DLD1 (cell line): ENCODE data around the gene WNK2.

Experiments used
- in situ Hi-C: cut with HindIII; loops from 2 replicates; pipeline ENCODE4 v1.10.0; 2017; ENCODE audit warnings: low sequenced_read_pairs

WNK2 gene

DNA sequence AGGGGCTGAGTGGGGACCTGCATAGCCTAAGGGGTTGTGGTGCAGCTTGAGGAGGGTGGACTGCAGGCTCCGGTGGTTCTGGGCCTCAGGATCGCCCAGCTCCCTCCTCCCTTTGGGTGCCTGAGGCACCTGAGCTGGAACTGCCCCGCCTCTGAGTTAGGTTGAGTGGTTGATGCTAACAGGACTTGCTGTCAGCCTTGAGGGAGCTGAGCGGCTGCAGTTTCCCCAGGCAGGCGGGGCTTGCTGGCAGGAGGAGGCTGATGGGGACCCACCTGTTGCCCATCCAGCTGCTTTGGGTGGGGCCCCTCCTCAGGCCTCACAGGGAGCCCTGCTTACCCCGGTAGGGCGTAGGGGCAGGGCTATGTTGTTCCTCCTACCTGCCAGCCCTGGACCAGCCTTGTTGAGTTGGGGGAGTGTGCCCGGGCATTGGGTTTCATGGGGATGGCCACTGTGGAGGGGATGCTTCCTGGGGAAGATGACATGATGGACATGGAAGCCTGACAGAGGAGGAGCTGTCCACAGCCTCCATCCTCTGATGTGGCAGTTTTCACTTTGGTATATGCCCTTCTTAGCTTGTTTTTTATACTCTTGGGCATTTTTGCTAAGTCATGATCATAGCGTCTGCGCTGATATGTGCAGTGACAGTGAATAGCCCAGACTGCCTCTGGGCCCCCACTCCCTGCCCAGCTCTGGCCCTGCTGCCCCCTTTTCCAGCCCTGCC is 14.3 kb downstream of the WNK2 start:
- in situ Hi-C loops = loop anchor here (10.0 kb wide), 1 partner anchor 193 kb away; no protein-coding TSS in a partner anchor

DNA sequence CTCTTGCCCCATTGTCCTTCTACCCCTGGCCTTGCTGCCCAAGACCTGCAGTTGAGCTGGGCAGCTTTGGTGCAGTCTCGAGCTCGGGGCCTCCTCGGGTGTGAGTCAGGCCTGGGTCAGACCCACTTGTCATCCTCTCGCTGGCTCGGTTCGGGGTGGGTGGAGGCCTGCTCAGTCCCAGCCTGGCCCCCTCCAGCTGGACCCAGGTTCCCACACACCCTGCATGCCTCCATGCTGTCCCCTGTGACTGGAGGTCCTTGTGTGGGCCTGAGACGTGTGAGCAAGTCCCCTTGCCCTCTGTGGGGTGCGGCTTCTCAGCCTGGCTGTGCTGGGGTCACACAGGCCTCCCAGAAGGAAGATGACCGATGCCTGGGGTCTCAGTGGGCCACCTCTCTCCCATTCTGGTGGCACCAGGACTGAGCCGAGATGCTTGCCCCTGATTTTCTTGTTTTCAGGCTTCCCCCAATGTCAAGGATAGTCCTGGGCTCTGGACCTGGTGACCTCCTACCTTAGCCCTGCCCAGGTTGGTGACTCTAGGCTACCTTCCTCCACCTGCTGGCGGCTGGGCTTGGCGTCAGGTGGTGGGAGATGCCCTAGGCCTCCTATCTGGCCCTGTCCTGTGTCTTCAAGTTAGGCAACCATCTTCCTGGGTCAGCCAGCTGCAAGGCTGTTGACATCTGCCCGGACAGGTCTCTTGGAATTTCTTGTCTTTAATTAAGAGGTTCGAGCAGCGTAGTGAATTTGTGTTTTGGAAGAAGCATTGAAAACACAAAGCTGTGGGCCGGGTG is 15.1 kb downstream of the WNK2 start:
- in situ Hi-C loops = loop anchor here (10.0 kb wide), 1 partner anchor 194 kb away; no protein-coding TSS in a partner anchor

DNA sequence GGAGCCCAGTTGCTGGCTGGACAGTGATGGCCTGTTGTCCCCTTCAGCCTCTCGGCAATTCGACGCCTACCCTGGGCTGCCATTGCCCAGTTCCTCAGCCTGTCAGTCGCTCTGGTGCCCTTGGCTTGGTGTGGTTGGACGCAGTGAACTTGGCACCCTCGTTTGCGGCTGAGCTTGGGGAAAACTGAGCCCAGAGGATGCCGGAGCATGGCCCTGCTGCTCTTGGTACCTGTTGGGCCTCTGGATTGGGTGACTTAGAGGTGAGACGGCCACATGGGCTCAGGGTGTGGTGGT is 16.5 kb downstream of the WNK2 start:
- in situ Hi-C loops = no loop called here

DNA sequence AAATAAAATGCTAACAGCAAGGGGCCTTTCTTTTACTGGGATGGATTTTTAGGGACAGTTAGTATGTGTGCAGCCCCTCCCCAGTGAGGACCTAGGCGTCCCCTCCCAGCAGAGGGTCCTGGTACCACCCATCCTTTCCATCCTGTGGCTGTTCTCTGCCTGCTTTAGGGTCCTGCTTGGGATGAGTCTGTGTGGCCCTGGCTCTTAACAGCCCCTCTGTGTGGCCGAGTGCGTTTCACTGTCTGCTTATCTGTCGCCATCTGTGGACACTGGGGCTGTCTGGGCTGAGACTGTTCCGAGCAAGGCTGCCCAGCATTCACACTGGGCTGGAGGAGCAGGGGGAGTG is 17.0 kb downstream of the WNK2 start:
- in situ Hi-C loops = no loop called here

DNA sequence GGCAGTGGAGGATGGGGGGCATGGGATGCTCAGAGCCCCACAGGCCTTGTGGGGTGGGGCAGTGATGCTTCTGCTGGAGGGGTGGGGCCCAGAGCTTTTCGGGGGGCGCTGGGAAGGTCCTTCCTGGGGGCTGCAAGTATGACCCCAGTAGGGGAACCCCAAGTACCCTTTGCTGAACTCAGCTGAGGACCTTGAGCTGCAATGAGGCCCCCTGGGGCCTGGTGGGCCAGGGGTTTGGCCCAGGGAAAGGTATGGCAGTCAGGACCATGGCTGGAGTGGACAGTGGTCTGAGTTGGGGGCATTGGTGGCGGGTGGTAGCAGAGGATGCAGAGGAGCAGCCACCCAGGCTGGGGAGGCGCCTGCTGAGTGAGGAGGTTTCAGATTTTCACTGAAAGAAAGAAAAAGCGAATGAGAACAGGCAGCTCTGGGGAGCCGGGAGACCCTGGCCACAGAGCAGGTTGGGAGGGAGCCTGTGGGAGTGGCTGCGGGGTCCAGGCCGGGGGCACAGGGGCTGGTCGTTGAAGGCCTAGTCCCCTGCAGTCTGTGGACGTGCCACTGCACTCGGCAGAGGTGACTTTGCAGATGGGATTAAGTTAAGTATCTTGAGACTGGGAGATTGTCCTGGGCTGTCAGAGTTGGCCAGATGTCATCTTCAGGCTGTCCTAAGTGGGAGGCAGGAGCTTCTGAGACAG is 19.2 kb downstream of the WNK2 start:
- in situ Hi-C loops = no loop called here

DNA sequence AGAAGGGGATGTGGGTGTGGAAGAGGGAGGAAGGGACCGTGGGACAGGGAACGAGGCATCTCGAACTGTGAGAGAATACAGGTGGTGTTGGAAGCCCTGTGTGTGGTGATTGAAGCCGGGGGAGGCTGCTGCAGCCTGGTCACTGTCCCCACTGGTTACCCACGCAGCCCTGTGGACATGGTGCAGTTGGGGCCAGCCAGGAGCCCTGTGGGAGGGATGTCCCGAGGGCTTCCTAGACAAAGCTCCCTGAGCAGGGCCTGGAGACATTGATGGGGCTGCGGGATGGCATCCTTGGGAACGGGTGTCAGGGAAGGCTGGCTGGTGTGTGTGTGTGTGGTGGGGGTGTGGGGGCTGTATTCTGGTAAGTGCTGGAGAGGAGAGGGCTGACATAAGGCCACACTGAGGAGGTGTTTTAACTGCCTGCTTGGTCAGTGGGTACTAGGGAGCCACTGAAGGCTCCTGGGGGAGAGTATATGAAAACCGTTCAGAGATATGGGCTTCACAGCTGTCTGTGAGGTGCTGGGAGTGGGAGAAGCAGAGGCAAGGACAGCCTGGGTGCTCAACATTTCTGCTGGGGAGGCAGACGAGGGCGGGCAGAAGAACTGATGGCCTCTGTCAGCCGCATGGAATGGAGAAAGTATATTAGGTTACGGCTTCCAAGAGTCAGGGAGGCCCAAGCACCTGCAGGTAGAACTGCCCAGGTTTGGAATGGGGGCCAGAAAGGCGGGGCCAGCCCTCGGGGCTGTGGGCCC is 20.0 kb downstream of the WNK2 start:
- in situ Hi-C loops = no loop called here

DNA sequence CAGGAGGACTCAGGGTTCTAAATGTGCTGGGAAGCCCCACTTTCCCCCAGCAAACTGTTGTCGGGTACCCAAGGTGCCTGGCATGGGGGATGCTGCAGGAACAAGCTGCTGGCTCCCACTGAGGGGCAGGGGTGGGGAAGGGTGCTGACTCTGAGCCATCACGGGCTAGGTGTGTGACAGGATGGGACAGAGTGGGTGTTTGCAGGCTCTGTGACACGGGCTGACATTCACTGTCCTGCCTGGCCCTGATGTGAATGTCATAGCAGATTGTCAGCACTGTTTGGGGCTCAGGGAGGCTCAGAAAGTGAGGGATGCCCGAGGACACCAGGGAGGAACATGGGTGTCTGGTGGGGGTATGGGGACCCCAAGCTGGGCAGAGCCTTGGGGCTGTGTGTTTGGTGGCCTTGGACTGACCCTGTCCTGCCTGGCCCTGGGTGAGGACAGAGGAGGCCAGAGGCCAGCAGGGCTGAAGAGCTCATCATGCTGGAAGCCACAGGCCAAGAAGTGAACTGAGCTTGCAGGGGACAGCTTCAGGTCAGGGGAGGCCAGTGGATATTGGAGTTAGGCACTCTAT is 20.6 kb downstream of the WNK2 start:
- in situ Hi-C loops = no loop called here

DNA sequence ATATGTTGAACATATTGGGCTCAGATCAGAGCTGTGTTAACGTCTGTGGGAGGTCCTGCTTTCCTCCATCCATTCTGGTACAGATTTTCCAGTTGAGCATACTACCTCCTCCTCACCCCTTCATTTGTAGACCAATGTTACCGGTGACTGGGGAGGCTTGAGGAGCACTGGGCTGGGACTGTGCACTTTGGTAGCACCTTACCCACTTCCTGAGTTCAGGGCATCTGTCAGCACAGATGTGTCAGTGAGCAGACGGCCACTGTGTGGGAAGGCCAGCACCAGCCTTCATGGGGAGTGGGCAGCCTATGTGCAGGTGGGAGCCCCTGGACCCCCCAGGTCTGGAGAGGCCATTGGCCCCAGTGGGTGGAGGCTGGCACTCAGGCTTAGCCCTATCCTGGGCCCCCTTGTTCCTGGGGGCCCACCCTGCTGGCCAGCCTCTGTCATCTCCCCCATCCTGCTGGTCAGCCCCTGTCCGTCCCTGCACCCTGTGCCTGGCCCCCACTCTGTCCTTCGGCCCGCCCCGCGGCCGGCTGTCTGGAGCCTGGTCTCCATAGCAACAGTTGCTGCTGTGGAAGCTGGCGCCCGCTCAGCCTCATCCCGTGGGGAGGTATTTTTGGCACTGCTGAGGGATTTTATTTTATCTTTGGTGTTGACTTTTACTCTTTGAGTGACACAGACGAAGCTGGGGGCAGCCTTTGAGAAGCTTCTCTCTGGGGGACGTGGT is 21.3 kb downstream of the WNK2 start:
- in situ Hi-C loops = no loop called here

DNA sequence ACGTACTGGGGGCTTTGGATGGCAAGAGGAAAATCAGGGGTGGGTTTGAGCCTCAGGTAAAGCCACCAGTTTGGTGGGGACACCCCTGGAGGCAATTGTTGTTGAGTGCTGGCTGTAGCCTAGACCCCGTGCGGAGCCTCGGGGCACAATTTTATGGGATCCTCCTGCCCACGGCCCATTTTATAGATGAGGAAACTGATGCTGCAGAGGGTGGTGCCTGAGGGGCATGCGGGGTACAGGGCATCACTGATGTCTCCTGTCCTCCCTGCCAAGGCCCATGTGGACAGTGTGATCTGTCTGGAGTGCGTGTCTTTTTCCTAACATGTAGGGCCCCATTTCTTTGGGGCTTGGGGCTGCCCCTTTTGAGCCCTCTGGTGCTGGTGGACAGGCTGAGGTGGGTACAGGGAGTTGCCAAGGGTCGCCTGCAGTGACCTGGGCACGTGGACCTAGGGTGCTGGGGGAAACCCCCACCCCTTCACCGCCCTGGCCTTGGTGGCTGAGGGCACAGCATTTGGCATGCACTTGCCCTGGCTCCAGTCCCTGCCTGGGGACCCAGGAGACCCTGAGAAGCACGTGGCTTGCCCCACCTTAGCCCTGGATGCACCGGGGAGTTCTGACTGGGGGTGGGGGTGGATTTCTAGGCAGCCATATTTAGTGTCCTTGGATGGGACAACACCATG is 22.1 kb downstream of the WNK2 start:
- in situ Hi-C loops = no loop called here

DNA sequence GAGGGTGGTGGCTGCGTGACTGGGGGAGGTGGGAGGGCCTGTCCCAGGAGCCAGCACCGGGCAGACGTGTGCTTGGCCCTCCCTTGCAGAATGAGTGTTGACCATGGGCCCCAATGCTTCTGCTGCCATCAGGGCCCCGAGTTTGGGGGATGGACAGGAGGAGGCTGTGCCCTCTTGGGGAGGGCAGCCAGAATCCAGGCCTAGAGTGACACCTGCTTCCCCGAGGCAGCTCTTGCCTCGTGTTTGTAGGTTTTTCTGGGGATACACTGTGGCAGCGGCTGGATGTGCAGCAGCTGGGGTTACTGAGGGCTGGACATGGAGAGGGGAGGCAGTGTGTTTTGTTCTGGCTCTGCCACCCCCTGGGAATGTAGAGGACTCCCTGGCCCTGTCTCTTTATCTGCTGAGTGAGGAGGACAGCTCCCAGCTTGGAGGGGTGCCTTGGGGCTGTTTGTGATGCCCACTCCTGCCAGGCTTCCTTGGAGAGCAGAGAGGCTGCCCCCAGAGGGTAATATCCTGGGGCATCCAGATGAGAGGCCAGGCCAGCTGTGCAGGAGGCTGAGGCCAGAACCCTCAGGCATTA is 22.7 kb downstream of the WNK2 start:
- in situ Hi-C loops = no loop called here

DNA sequence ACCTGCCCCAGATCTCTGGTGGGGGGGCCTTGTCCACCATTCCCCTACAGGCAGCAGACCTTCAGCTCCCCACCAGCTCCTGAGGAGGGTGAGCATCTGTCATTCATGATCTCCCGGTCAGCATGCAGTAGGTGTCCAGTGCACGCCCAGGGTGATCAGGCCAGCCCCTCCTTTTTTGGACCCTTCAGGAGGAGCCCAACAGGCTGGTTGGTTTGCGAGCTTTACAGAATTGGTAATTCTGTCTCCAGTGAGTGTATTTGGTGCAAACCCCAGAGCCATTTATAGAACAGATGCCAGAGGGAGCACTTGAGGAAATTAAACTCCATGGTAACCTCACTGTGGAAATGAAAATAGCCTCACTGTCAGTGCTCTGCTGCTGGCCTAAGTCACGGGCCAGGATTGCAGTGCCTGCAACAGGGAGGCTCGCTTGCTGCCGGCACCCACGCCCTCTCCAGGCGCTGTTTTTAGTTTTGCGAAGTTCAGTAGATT is 23.4 kb downstream of the WNK2 start:
- in situ Hi-C loops = no loop called here

DNA sequence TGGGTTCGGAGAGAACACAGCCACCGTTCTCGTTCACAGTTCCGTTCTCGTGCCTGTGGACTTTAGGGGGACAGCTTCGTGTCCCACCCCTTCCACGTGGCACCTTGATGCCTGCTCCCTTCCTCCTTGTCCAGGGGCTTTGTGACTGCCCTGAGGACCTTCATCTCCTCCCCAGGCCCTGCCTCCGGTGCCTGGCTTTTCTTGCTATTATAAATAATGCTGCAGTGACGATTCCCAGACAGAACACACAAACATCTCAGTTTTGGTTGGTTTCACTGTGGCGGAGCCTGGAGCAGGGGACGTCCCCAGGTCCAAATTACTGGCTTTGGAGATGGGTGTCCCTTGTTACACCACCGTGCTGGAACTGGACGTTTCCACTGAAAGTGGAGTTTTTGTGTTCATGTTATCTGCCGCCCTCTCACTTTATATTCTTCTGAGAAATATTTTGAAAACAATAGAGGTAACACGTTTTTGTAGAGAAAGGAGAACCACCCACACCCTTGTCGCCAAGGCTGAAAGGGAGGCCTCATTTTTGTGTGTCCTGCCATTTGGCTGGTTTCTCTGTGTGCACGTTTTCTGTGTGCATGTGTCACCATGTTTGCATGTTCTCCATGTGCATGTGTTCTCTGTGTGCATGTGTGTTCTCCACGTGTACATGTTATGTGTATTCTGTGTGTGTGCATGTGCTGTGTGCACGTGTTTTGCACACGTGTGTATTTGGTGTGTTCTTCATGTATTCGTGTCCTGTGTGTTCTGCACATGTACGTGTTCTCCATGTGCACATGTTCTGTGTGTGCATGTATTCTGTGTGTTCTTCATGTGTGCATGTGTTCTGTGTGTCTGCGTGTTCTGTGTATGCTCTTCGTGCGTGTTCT is 24.2 kb downstream of the WNK2 start:
- in situ Hi-C loops = no loop called here

DNA sequence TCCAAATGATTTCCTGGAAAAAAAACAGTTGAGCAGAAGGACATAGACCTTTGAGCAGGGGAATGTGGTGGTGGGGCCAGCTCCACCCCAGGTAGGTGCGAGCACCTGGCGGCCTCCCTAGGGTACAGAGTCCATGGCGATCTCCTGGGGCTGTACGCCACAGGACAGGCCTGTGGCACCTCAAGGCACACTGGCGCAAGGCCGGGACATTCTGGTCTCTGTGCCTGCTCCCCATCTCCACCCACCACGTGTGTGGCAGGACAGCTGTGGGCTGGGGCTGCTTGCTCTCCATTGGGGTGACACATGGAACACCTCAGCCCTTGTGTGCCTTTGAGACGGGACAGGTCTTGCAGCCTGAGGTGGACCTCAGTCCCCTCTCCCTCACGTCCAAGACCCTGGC is 25.2 kb downstream of the WNK2 start:
- in situ Hi-C loops = no loop called here

DNA sequence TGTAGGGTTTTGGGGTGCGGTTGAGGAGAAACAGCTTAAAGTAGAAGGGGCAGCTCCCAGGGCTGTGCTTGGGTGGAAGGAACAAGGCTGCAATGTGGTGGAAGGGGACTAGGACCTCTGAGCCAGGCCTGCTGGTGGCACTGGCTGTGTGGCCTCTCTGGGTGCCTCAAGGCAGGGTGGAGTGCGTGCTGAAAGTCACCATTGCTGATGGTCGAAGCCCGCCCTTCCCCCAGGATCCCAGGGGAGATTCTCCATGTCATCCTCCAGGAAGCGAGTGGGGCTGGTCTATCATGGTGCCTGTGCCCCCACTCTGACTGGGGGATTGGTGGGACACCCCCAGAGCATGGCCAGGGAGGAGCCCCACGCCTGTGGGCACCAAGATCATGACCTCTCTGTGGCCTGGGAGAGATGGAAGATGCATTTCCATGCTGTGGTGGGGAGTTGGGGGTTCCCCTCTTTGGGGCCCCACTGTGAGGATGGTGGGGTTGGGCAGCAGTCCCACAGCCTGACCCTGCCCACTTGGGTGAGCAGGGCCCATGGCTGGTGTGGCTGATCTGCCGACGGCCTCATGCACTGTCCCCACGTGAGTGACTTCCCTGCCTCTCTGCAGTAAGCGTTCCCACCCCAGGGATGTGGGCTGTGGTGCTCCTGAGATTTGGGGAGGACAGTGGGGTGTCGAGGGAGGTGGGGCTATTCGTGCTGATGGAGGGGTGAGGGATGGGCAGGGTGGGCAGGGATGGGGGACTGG is 25.8 kb downstream of the WNK2 start:
- in situ Hi-C loops = no loop called here

DNA sequence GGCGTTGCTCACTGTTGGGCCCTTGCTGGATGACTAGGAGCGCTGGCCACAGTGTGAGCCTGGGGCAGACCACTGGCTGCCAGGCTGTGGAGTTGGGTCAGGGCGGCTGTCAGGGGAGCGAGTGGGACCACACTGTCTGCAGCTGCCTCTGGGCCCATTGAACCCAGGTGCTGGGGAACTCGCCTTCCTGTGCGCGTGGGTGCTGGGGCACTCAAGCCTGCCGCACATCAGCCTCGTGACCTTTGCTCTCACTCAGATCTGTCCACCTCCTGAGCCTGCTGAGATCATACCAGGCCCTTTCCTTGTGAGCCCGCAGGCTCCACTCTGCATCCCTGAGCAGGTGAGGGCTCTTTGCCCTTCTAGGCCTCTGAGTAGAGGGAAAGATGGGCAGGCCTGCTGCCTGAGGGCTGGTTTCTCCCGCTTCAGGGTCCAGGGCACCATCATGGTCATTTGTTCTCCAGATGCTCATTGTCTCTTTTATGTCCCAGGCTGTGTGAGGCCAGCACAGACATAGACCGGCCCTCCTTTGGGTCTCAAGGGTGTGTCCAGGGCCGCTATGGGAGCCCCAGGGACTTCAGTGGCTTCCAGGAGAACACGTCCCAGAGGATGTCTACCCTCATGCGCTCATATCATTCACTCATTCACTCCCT is 26.5 kb downstream of the WNK2 start:
- in situ Hi-C loops = no loop called here

DNA sequence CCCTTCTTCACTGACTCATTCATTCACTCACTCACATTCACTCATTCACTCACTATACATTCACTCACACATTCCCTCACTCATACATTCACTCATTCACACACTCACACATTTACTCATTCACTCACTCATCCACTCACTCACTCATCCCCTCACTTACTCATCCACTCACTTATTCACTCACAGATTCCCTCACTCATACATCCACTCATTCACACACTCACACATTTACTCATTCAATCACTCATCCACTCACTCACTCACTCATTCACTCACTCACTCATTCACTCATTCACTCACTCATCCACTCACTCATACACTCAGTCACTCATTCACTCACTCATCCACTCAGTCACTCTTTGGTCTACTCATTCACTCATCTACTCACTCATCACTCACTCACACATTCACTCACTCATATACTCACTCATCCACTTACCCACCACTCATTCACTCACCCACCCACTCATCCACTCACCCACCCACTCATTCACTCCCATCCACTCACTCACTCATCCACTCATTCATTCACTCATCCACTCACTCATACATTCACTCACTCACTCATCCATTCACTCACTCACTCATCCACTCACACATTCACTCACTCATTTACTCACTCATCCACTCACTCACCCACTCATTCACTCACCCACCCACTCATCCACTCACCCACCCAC is 27.2 kb downstream of the WNK2 start:
- in situ Hi-C loops = no loop called here

DNA sequence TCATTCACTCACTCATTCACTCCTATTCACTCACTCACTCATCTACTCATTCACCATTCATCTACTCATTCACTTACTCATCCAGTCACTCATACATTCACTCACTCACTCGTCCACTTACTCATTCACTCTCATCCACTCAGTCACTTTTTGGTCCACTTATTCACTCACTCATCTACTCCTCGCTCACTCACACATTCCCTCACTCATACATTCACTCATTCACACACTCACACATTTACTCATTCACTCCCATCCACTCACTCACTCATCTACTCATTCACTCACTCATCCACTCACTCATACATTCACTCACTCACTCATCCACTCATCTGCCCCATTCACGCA is 27.7 kb downstream of the WNK2 start:
- in situ Hi-C loops = no loop called here
